ENCODE results near the gene RNF208. TPM values are rescaled to one million over a fixed set of nuclear protein-coding genes. Genes with fewer than 3 reads are reported as not detected.

RNF208 gene
- polyA plus RNA-seq, 3 donors, result 1.5 TPM; not detected in 2

DNA sequence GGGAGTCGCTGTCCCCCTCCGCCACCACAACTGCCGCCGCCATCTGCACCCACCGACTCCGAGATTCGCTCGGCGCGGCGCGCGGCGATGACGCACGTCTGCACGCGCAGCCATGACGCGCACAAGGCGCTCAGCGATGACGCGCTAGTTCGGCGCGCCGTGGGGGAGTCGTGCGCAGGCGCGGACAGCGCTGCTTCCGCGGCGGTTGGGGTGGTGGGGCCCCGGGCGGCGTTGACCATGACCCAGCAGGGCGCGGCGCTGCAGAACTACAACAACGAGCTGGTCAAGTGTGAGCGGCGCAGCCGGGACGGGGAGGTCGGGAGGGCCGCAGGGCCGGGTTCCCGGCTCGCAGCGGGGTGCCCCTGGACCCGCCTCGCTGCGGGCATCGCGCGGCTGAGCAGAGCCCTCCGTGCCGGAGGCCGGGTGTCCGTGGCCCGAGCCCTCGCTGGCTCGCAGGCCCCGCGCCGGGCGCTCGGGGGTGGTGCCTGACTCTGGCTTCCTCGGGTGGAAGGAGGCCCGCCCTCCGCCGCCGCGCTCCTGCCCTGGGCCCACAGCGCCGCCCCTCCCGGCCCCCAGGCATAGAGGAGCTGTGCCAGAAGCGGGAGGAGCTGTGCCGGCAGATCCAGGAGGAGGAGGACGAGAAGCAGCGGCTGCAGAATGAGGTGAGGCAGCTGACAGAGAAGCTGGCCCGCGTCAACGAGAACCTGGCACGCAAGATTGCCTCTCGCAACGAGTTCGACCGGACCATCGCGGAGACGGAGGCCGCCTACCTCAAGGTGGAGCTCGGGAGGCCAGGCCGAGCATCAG, 33.3 kb downstream of the RNF208 start, which contains the start of the genes ANAPC2 and SSNA1:
Gene ANAPC2 (minus strand): TSS at position 71 of the 807 bp plus-strand sequence. CDS start 28 bp downstream, at position 43.
Gene SSNA1 (plus strand): TSS at position 187 of the 807 bp plus-strand sequence. CDS start 51 bp downstream, at position 238.
- H3K4me1 ChIP-seq (ENCODE audit: control insufficient read depth in 1 of 2, insufficient read depth in 2 of 2, low read length in 2 of 2), result peaks cover 28 to 39% of the 10 kb centered on the region in 2 donors
- H3K27ac ChIP-seq (ENCODE audit: low read depth in 1 of 2, low read length in 2 of 2), result peak within 1 kb of the TSS; percentile 83 to 96
- peaks cover 0 to 2% (median 0%) of the 10 kb centered on the region in 7 donors for H3K9me3 Mint-ChIP-seq
- no peaks in the 10 kb centered on the region for H3K27me3 Mint-ChIP-seq (ENCODE audit: low read depth in 3 of 3)
- H3K9ac ChIP-seq (ENCODE audit: insufficient read depth, low read length, poor library complexity, severe bottlenecking), result peak within 1 kb of the TSS; percentile 95
- H3K27ac Mint-ChIP-seq, result peak within 1 kb of the TSS; percentile 93 to 98 (median 96)
- H3K27me3 ChIP-seq (ENCODE audit: control insufficient read depth in 2 of 2, insufficient read depth in 2 of 2, low read length in 2 of 2), result no peaks in the 10 kb centered on the region
- peak within 1 kb of the TSS; percentile 83 for H2AFZ ChIP-seq (ENCODE audit: insufficient read depth, low read depth, low read length, poor library complexity, severe bottlenecking)
- peaks cover 44% of the 10 kb centered on the region for H3K79me2 ChIP-seq (ENCODE audit: insufficient read depth, low read length)
- intact Hi-C loops (cut with micrococcal nuclease), result loop anchor here (1.0 to 5.0 kb wide), 5 partner anchors 12 to 49 kb away; partner anchors contain the start of genes NDOR1 (in 1 of the 2), TMEM203 (in 1 of the 2) and TPRN (in 1 of the 2)
- peaks cover 47 to 53% of the 10 kb centered on the region in 2 donors for H3K36me3 ChIP-seq (replicated peaks in 1 of 2; ENCODE audit: control insufficient read depth in 1 of 2, insufficient read depth in 2 of 2, low read length in 2 of 2)
- peaks cover 26 to 63% of the 10 kb centered on the region in 2 donors for H3K36me3 Mint-ChIP-seq
- WGBS (ENCODE audit: insufficient coverage), result under 1% methylated on average over 98 of the region's 98 CpGs
- peaks cover 28% of the 10 kb centered on the region for H4K20me1 ChIP-seq (ENCODE audit: insufficient read depth, low read length)
- no peaks in the 10 kb centered on the region for H3K9me3 ChIP-seq (replicated peaks in 1 of 2; ENCODE audit: control insufficient read depth in 1 of 2, insufficient read depth in 1 of 2, low read length in 2 of 2)
- peak; percentile 94 to 97 (median 95) for DNase-seq
- H3K4me2 ChIP-seq (replicated peaks; ENCODE audit: extremely low read depth, low read length, poor library complexity, severe bottlenecking), result peak within 1 kb of the TSS; percentile 100
- H3K4me3 ChIP-seq (replicated peaks in 1 of 3; ENCODE audit: low read depth in 2 of 3, low read length in 3 of 3), result peak within 1 kb of the TSS; percentile 83 to 95 (median 92)
- peaks cover 32% of the 10 kb centered on the region for H3K4me1 Mint-ChIP-seq
- peak within 1 kb of the TSS; percentile 88 to 97 for H3K4me3 Mint-ChIP-seq
- TF ChIP-seq, protein P1, sequence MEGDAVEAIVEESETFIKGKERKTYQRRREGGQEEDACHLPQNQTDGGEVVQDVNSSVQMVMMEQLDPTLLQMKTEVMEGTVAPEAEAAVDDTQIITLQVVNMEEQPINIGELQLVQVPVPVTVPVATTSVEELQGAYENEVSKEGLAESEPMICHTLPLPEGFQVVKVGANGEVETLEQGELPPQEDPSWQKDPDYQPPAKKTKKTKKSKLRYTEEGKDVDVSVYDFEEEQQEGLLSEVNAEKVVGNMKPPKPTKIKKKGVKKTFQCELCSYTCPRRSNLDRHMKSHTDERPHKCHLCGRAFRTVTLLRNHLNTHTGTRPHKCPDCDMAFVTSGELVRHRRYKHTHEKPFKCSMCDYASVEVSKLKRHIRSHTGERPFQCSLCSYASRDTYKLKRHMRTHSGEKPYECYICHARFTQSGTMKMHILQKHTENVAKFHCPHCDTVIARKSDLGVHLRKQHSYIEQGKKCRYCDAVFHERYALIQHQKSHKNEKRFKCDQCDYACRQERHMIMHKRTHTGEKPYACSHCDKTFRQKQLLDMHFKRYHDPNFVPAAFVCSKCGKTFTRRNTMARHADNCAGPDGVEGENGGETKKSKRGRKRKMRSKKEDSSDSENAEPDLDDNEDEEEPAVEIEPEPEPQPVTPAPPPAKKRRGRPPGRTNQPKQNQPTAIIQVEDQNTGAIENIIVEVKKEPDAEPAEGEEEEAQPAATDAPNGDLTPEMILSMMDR (IDR thresholded peaks at IDR 0.05), result peak; percentile 42

DNA sequence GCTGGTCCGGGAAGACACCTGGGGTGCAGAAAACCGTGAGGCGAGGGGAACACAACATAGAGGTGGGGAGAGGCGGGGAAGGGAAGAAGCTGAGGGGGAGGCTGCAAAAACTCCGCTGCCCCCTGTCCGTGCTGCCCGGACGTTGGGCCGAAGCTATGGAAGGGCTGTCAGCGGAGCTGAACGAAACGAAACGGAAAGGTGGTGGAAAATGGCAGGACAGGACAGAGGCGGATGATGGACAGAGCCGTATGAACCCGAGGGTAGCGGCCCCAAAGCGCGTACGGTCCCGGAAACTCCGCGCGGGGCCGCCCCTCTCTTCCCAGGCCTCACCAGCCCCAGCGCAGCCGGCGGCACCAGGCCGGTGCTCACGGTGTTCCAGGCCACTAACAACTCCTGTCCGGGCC, 34.0 kb downstream of the RNF208 start:
- H3K27ac Mint-ChIP-seq, result peak overlapping the region; percentile 91 to 96 (median 94)
- H3K4me1 ChIP-seq (ENCODE audit: control insufficient read depth in 1 of 2, insufficient read depth in 2 of 2, low read length in 2 of 2), result peaks cover 28 to 39% of the 10 kb centered on the region in 2 donors
- peaks cover 32% of the 10 kb centered on the region for H3K4me1 Mint-ChIP-seq
- under 1% methylated on average over 30 of the region's 31 CpGs for WGBS (ENCODE audit: insufficient coverage)
- intact Hi-C loops (cut with micrococcal nuclease), result loop anchor here (1.0 to 5.0 kb wide), 4 partner anchors 12 to 49 kb away; partner anchors contain the start of genes NDOR1 (in 1 of the 2), TMEM203 (in 1 of the 2) and TPRN (in 1 of the 2)
- no peaks in the 10 kb centered on the region for H3K27me3 ChIP-seq (ENCODE audit: control insufficient read depth in 2 of 2, insufficient read depth in 2 of 2, low read length in 2 of 2)
- H3K27ac ChIP-seq (ENCODE audit: low read depth in 1 of 2, low read length in 2 of 2), result peak overlapping the region; percentile 70 to 96
- TF ChIP-seq, protein P1 (IDR thresholded peaks at IDR 0.05), result no peak
- H3K36me3 ChIP-seq (replicated peaks in 1 of 2; ENCODE audit: control insufficient read depth in 1 of 2, insufficient read depth in 2 of 2, low read length in 2 of 2), result peaks cover 53 to 60% of the 10 kb centered on the region in 2 donors
- no peaks in the 10 kb centered on the region for H3K9me3 ChIP-seq (replicated peaks in 1 of 2; ENCODE audit: control insufficient read depth in 1 of 2, insufficient read depth in 1 of 2, low read length in 2 of 2)
- H3K27me3 Mint-ChIP-seq (ENCODE audit: low read depth in 3 of 3), result no peaks in the 10 kb centered on the region
- H3K9ac ChIP-seq (ENCODE audit: insufficient read depth, low read length, poor library complexity, severe bottlenecking), result peak overlapping the region; percentile 95
- peaks cover 28% of the 10 kb centered on the region for H4K20me1 ChIP-seq (ENCODE audit: insufficient read depth, low read length)
- peak overlapping the region; percentile 83 for H2AFZ ChIP-seq (ENCODE audit: insufficient read depth, low read depth, low read length, poor library complexity, severe bottlenecking)
- H3K79me2 ChIP-seq (ENCODE audit: insufficient read depth, low read length), result peaks cover 44% of the 10 kb centered on the region
- H3K4me3 ChIP-seq (replicated peaks in 1 of 3; ENCODE audit: low read depth in 2 of 3, low read length in 3 of 3), result peak overlapping the region; percentile 83 to 95 (median 92)
- peak overlapping the region; percentile 86 to 94 for H3K4me3 Mint-ChIP-seq
- H3K9me3 Mint-ChIP-seq, result peaks cover 0 to 2% (median 0%) of the 10 kb centered on the region in 7 donors
- DNase-seq, result peak in 1 of 3 donors; percentile 13
- peaks cover 32 to 69% of the 10 kb centered on the region in 2 donors for H3K36me3 Mint-ChIP-seq
- H3K4me2 ChIP-seq (replicated peaks; ENCODE audit: extremely low read depth, low read length, poor library complexity, severe bottlenecking), result peak overlapping the region; percentile 100
